AG04449 (cell line): ENCODE measurements around the gene HHIPL1.

Experiments
- CTCF ChIA-PET: fragments of 350-600 bp; formaldehyde crosslinking; extraction: SDS; loops from one replicate; lab custom pipeline; 2021; ENCODE audit warnings: antibody characterized with exemption; lab: Yijun Ruan, JAX
- POLR2A ChIA-PET: fragments of 400-600, 350-600 bp; formaldehyde crosslinking; extraction: SDS; loops from one replicate; lab custom pipeline; 2020; ENCODE audit warnings: antibody characterized with exemption, inconsistent platforms; lab: Yijun Ruan, JAX
- DNase-seq: peaks from one replicate; pipeline ENCODE4 v3.0.0-alpha.2; 2010; ENCODE audit warnings: low read depth, low spot score
- H3K4me3 ChIP-seq: 2 replicates; pipeline ENCODE4 v1.5.1; 2011; ENCODE audit warnings: low read depth, mild to moderate bottlenecking, control low read depth, low read length
- CTCF ChIP-seq: IDR thresholded peaks from one replicate; pipeline ENCODE4 v1.5.1; 2011; ENCODE audit warnings: mild to moderate bottlenecking, moderate library complexity, low read length, control low read depth, inconsistent platforms; ENCODE audit not compliant: insufficient read depth; ENCODE audit errors: missing control alignments

HHIPL1 gene

GRCh38 chr14:99696929-99697328 lies 52.0 kb downstream of the HHIPL1 start:
- CTCF ChIA-PET, result interaction anchor here (1.4 to 3.8 kb wide), 4 partner anchors 9 to 250 kb away, joined by 3 to 17 read pairs (median 7); partner anchors contain the start of gene CYP46A1
- no peak for DNase-seq
- POLR2A ChIA-PET, result no interaction called here
- TF ChIP-seq CTCF, result no peak
- H3K4me3 ChIP-seq, result no peak overlapping the region

- no peak for DNase-seq
- TF ChIP-seq CTCF, result no peak
- POLR2A ChIA-PET, result no interaction called here
- CTCF ChIA-PET, result interaction anchor here (1.1 to 1.3 kb wide), 3 partner anchors 11 to 188 kb away, joined by 3 to 7 read pairs (median 4); no protein-coding TSS in a partner anchor
- no peak overlapping the region for H3K4me3 ChIP-seq
Measured at GRCh38 chr14:99698236-99698635, 53.3 kb downstream of the HHIPL1 start.

DNA sequence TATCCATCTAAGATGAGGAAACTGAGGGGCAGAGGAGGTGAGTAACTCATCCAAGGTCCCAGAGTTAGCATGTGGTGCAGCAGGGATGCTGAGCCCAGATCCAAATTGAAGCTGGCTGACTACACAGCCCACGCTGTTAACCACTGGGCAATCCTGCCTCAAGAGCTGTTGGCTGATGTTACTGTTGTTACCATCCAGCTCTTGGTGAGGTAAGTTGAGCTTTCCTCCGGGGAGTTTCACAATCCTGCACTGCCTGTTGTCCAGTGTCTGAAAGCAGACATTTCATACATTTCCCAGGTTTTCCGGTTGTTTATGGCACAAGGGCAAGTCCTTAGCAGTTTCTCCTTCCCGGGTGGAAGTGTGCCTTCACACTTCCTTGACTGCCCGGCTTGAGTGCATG lies 53.7 kb downstream of the HHIPL1 start:
- DNase-seq, result no peak
- no peak overlapping the region for H3K4me3 ChIP-seq
- ChIA-PET POLR2A (no interaction called here), CTCF (interaction anchor here (1.1 to 1.3 kb wide), 3 partner anchors 11 to 187 kb away, joined by 3 to 7 read pairs (median 4); no protein-coding TSS in a partner anchor)
- TF ChIP-seq CTCF, result no peak

- ChIA-PET CTCF (interaction anchor here (1.1 to 2.1 kb wide), 4 partner anchors 11 to 187 kb away, joined by 3 to 13 read pairs (median 6); no protein-coding TSS in a partner anchor), POLR2A (no interaction called here)
- no peak for TF ChIP-seq CTCF
- H3K4me3 ChIP-seq, result no peak overlapping the region
- DNase-seq, result no peak
Measured at GRCh38 chr14:99699085-99699760, 54.3 kb downstream of the HHIPL1 start.

DNA sequence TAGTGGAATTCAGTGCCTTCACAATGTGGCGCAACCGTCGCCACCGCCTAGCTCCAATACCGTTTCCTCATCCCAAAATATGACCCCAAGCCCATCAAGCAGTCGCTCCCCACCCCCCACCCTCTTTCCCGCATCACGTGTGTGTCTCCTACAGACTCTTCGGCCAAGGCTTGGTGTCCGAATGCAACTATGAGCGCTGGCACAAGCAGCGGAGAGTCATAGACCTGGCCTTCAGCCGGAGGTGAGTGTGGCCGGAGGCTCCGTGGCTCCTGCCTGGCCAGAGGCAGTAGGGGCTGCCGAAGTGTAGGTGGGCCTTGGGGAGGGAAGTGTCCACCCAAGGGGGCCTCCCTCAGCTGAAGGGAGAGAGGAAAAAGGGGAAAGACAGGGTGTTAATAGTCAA lies 54.9 kb downstream of the HHIPL1 start:
- CTCF ChIA-PET, result interaction anchor here (2.1 kb wide), 1 partner anchor 12 kb away, joined by 13 read pairs; no protein-coding TSS in a partner anchor
- DNase-seq, result no peak
- POLR2A ChIA-PET, result no interaction called here
- no peak for TF ChIP-seq CTCF
- no peak overlapping the region for H3K4me3 ChIP-seq

GRCh38 chr14:99700379-99700778 lies 55.5 kb downstream of the HHIPL1 start:
- TF ChIP-seq CTCF, result no peak
- ChIA-PET POLR2A (no interaction called here), CTCF (interaction anchor here (0.6 to 2.1 kb wide), 4 partner anchors 13 to 29 kb away, joined by 3 to 13 read pairs (median 8); partner anchors contain the start of gene CYP46A1)
- H3K4me3 ChIP-seq, result no peak overlapping the region
- no peak for DNase-seq
